ENCODE results near the gene IGF1. TPM values are rescaled to one million over a fixed set of nuclear protein-coding genes. Genes with fewer than 3 reads are reported as not detected.

Gene IGF1
- total RNA-seq, 2 donors from 2014 or later, result not detected

DNA sequence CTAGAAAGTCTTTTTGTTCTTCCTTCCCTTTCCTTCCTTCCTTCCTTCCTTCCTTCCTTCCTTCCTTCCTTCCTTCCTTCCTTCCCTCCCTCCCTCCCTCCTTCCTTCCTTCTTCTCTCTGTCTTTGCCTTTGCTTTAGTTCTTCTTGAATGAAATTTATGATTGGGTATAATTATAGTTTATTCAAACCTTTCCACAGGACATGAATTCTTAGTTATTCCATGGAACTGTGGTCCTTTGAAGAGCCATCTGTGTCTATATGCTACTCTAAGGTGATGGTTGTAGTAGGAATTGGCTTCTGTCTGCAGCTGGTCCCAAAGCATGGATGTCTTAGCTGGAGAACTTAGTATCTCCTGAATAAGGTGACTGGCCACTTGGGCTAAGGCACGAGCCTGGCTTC, 64.8 kb downstream of the IGF1 start:
- Histone ChIP-seq H3K4me1 (ENCODE audit: control insufficient read depth, insufficient read depth, low read length) (no peaks in the 10 kb centered on the region), H3K36me3 (ENCODE audit: control insufficient read depth, insufficient read depth, low read length) (no peaks in the 10 kb centered on the region), H3K4me3 (ENCODE audit: low read length) (no peak overlapping the region), H3K27me3 (ENCODE audit: control insufficient read depth, insufficient read depth, low read length, poor library complexity, severe bottlenecking) (no peaks in the 10 kb centered on the region), H3K27ac (ENCODE audit: low read depth, low read length) (no peak overlapping the region), H3K9ac (ENCODE audit: extremely low read depth, low read length, poor library complexity, severe bottlenecking) (no peak overlapping the region), H3K9me3 (ENCODE audit: control insufficient read depth, low read length) (no peaks in the 10 kb centered on the region)
- 78 to 91% methylated on average over 1 of the region's 1 CpG for WGBS, 2 experiments (ENCODE audit: insufficient coverage in 1 of 2, insufficient read length in 1 of 2)
- H3K4me1 Mint-ChIP-seq, result peaks cover 3% of the 10 kb centered on the region
- TF ChIP-seq, protein P1, sequence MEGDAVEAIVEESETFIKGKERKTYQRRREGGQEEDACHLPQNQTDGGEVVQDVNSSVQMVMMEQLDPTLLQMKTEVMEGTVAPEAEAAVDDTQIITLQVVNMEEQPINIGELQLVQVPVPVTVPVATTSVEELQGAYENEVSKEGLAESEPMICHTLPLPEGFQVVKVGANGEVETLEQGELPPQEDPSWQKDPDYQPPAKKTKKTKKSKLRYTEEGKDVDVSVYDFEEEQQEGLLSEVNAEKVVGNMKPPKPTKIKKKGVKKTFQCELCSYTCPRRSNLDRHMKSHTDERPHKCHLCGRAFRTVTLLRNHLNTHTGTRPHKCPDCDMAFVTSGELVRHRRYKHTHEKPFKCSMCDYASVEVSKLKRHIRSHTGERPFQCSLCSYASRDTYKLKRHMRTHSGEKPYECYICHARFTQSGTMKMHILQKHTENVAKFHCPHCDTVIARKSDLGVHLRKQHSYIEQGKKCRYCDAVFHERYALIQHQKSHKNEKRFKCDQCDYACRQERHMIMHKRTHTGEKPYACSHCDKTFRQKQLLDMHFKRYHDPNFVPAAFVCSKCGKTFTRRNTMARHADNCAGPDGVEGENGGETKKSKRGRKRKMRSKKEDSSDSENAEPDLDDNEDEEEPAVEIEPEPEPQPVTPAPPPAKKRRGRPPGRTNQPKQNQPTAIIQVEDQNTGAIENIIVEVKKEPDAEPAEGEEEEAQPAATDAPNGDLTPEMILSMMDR (conservative IDR thresholded peaks at IDR 0.05), result no peak
- no peak overlapping the region for H3K4me3 Mint-ChIP-seq
- no peak overlapping the region for H3K27ac Mint-ChIP-seq
- DNase-seq, result no peak
- no peaks in the 10 kb centered on the region for H3K9me3 Mint-ChIP-seq
- H3K36me3 Mint-ChIP-seq (ENCODE audit: low read depth), result no peaks in the 10 kb centered on the region
- peaks cover 2% of the 10 kb centered on the region for H3K27me3 Mint-ChIP-seq (ENCODE audit: insufficient read depth)

DNA sequence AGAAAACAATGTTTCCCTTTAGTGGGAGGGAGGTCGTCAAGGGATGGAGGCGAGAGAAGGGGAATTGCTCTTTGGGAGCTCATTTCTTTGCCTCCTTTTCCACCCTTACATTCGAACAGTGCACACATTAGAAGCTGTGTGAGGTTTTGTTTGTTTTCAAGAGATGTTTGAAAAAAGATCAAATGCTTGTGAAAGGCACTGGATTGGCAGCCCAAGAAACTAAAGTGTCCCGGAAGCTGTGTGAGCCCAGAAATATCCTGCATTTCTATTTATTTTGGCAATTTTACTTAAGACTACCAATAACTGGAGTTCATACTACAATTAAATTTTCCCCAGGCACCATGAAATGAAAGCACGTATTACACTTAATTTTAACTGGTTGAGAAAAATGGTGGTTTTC, 67.0 kb downstream of the IGF1 start:
- DNase-seq, result no peak
- 90 to 97% methylated on average over 2 to 5 of the region's 5 CpGs for WGBS, 2 experiments (ENCODE audit: insufficient coverage in 1 of 2, insufficient read length in 1 of 2)
- TF ChIP-seq, protein P1 (conservative IDR thresholded peaks at IDR 0.05), result no peak
- Histone ChIP-seq H3K4me1 (ENCODE audit: control insufficient read depth, insufficient read depth, low read length) (no peaks in the 10 kb centered on the region), H3K27me3 (ENCODE audit: control insufficient read depth, insufficient read depth, low read length, poor library complexity, severe bottlenecking) (no peaks in the 10 kb centered on the region), H3K9me3 (ENCODE audit: control insufficient read depth, low read length) (no peaks in the 10 kb centered on the region), H3K36me3 (ENCODE audit: control insufficient read depth, insufficient read depth, low read length) (no peaks in the 10 kb centered on the region), H3K4me3 (ENCODE audit: low read length) (no peak overlapping the region), H3K9ac (ENCODE audit: extremely low read depth, low read length, poor library complexity, severe bottlenecking) (no peak overlapping the region), H3K27ac (ENCODE audit: low read depth, low read length) (no peak overlapping the region)
- Mint-ChIP-seq H3K9me3 (no peaks in the 10 kb centered on the region), H3K27ac (no peak overlapping the region), H3K27me3 (ENCODE audit: insufficient read depth) (peaks cover 2% of the 10 kb centered on the region), H3K4me1 (no peaks in the 10 kb centered on the region), H3K4me3 (no peak overlapping the region), H3K36me3 (ENCODE audit: low read depth) (no peaks in the 10 kb centered on the region)

DNA sequence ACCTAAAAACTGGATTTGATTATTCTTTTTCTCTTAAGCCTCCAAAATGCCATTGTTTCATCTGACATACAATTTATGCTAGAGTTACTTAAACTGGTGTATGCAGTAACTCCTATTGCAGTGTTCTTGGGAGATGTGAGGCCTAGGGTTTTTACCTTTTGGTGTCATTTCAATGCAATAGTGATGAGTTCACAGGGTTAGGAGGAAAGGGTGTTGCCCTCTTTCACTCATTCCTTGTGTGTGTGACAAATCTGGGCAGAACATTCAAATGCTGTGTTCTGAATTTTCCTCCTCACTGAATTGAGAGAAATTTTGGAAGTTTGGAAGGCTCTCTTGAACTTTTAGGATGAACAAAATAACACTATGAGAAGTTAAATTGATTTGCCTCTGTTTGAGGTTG, 69.9 kb downstream of the IGF1 start:
- Mint-ChIP-seq H3K36me3 (ENCODE audit: low read depth) (no peaks in the 10 kb centered on the region), H3K4me1 (peaks cover 6% of the 10 kb centered on the region), H3K27ac (no peak overlapping the region), H3K27me3 (ENCODE audit: insufficient read depth) (no peaks in the 10 kb centered on the region), H3K4me3 (no peak overlapping the region), H3K9me3 (no peaks in the 10 kb centered on the region)
- no peak overlapping the region for H3K9ac ChIP-seq (ENCODE audit: extremely low read depth, low read length, poor library complexity, severe bottlenecking)
- TF ChIP-seq, protein P1 (conservative IDR thresholded peaks at IDR 0.05), result no peak
- H3K4me1 ChIP-seq (ENCODE audit: control insufficient read depth, insufficient read depth, low read length), result peaks cover 5% of the 10 kb centered on the region
- no peak overlapping the region for H3K4me3 ChIP-seq (ENCODE audit: low read length)
- no peak overlapping the region for H3K27ac ChIP-seq (ENCODE audit: low read depth, low read length)
- H3K9me3 ChIP-seq (ENCODE audit: control insufficient read depth, low read length), result no peaks in the 10 kb centered on the region
- no peaks in the 10 kb centered on the region for H3K27me3 ChIP-seq (ENCODE audit: control insufficient read depth, insufficient read depth, low read length, poor library complexity, severe bottlenecking)
- no peak for DNase-seq
- no peaks in the 10 kb centered on the region for H3K36me3 ChIP-seq (ENCODE audit: control insufficient read depth, insufficient read depth, low read length)

All from endodermal cell (in vitro differentiated cells).